IMR-90 (cell line): ENCODE results near the gene ZFR2. TPM values are rescaled to one million over a fixed set of nuclear protein-coding genes. Genes with fewer than 3 reads are reported as not detected.

Source experiments
- ATAC-seq: fragments of 200-7000 bp; cut with Tn5 transposase; 2 replicates; pipeline ENCODE4 v1.9.1; 2020; ENCODE audit warnings: low read depth, mild to moderate bottlenecking, moderate library complexity
- BruUV-seq: library from RNA; stranded (reverse); fragments of 400-500 nt; replicated peaks from 2 replicates; lab custom pipeline; 2021; lab: Mats Ljungman, UMichigan
- CTCF ChIA-PET: fragments of 300-600 bp; formaldehyde crosslinking; extraction: SDS; loops from one replicate; lab custom pipeline; 2021; ENCODE audit warnings: antibody characterized with exemption; lab: Yijun Ruan, JAX
- POLR2A ChIA-PET: fragments of 300-600 bp; sonication (Branson Sonifier 250); formaldehyde crosslinking; loops from one replicate; lab custom pipeline; 2022; ENCODE audit warnings: antibody characterized with exemption; ENCODE audit not compliant: unreplicated experiment; lab: Charles Lee
- DNase-seq: peaks from one replicate; pipeline ENCODE4 v3.0.0; 2013
- H2AFZ ChIP-seq: replicated peaks from 2 replicates; pipeline ENCODE3; 2013; ENCODE audit warnings: low read length, mild to moderate bottlenecking; ENCODE audit not compliant: poor library complexity
- H2AK5ac ChIP-seq: 2 replicates; pipeline ENCODE4 v1.6.1; 2013; ENCODE audit warnings: low read depth, low read length, inconsistent platforms
- H2AK9ac ChIP-seq: replicated peaks from 2 replicates; pipeline ENCODE3; 2013; ENCODE audit warnings: mild to moderate bottlenecking, low read depth, low read length, moderate library complexity; ENCODE audit not compliant: poor library complexity
- H2BK120ac ChIP-seq: 2 replicates; pipeline ENCODE4 v1.6.1; 2013; ENCODE audit warnings: low read depth, low read length, inconsistent platforms
- H2BK15ac ChIP-seq: 3 replicates; pipeline ENCODE4 v1.6.1; 2013; ENCODE audit warnings: low read depth, low read length, inconsistent platforms
- H2BK20ac ChIP-seq: 2 replicates; pipeline ENCODE4 v1.6.1; 2013; ENCODE audit warnings: low read depth, mild to moderate bottlenecking, inconsistent platforms, low read length, moderate library complexity
- H2BK5ac ChIP-seq: 2 replicates; pipeline ENCODE4 v1.6.1; 2013; ENCODE audit warnings: mild to moderate bottlenecking, low read depth, low read length, inconsistent platforms; ENCODE audit not compliant: poor library complexity, severe bottlenecking
- H3K14ac ChIP-seq: replicated peaks from 2 replicates; pipeline ENCODE4 v1.6.1; 2013; ENCODE audit warnings: low read depth, low read length, inconsistent platforms
- H3K18ac ChIP-seq: 2 replicates; pipeline ENCODE4 v1.6.1; 2013; ENCODE audit warnings: low read depth, low read length, control low read depth
- H3K23ac ChIP-seq: 2 replicates; pipeline ENCODE4 v1.6.1; 2013; ENCODE audit warnings: low read depth, low read length, inconsistent platforms
- H3K27ac ChIP-seq: 2 replicates; pipeline ENCODE4 v1.5.1; 2013; ENCODE audit warnings: mild to moderate bottlenecking, control low read depth, low read length; ENCODE audit not compliant: insufficient read depth
- H3K27me3 ChIP-seq: 2 replicates; pipeline ENCODE4 v1.6.1; 2013; ENCODE audit warnings: low read length; ENCODE audit not compliant: control insufficient read depth, insufficient read depth
- H3K36me3 ChIP-seq: 2 replicates; pipeline ENCODE4 v1.6.1; 2013; ENCODE audit warnings: low read length, mixed read lengths; ENCODE audit not compliant: control insufficient read depth, insufficient read depth
- H3K4ac ChIP-seq: 2 replicates; pipeline ENCODE4 v1.6.1; 2013; ENCODE audit warnings: low read depth, low read length, inconsistent platforms
- H3K4me1 ChIP-seq: 2 replicates; pipeline ENCODE4 v1.6.1; 2013; ENCODE audit warnings: low read length, mixed read lengths; ENCODE audit not compliant: control insufficient read depth, insufficient read depth
- H3K4me2 ChIP-seq: 2 replicates; pipeline ENCODE4 v1.6.1; 2013; ENCODE audit warnings: low read depth, mild to moderate bottlenecking, control low read depth, low read length, moderate library complexity
- H3K4me3 ChIP-seq: 2 replicates; pipeline ENCODE4 v1.5.1; 2013; ENCODE audit warnings: low read depth, mild to moderate bottlenecking, control low read depth, low read length, moderate library complexity; ENCODE audit not compliant: insufficient read depth
- H3K56ac ChIP-seq: 2 replicates; pipeline ENCODE4 v1.6.1; 2013; ENCODE audit warnings: low read length, inconsistent platforms; ENCODE audit not compliant: insufficient read depth; ENCODE audit errors: extremely low read depth
- H3K79me1 ChIP-seq, 2 experiments: 2 replicates each; pipeline ENCODE4 v1.6.1; 2013; ENCODE audit warnings: low read length in 2 of 2, inconsistent platforms in 1 of 2, low read depth in 1 of 2
- H3K9ac ChIP-seq: 2 replicates; pipeline ENCODE4 v1.6.1; 2013; ENCODE audit warnings: low read depth, low read length, control low read depth
- H3K9me1 ChIP-seq: 2 replicates; pipeline ENCODE4 v1.6.1; 2013; ENCODE audit warnings: low read length, inconsistent platforms; ENCODE audit not compliant: insufficient read depth
- H3K9me3 ChIP-seq: 2 replicates; pipeline ENCODE4 v1.6.1; 2013; ENCODE audit warnings: low read length; ENCODE audit not compliant: control insufficient read depth, insufficient read depth
- H4K20me1 ChIP-seq: 2 replicates; pipeline ENCODE4 v1.6.1; 2013; ENCODE audit warnings: low read length, inconsistent platforms; ENCODE audit not compliant: insufficient read depth
- H4K5ac ChIP-seq: 2 replicates; pipeline ENCODE4 v1.6.1; 2013; ENCODE audit warnings: mild to moderate bottlenecking, low read depth, low read length, control low read depth
- H4K8ac ChIP-seq, 2 experiments: 2 replicates each; pipeline ENCODE4 v1.6.1; 2013; ENCODE audit warnings: low read depth in 2 of 2, low read length in 2 of 2, control low read depth in 1 of 2, inconsistent platforms in 1 of 2
- H4K91ac ChIP-seq: 2 replicates; pipeline ENCODE4 v1.6.1; 2013; ENCODE audit warnings: low read depth, low read length, inconsistent platforms; ENCODE audit not compliant: insufficient read depth
- MXI1 ChIP-seq: IDR thresholded peaks from 2 replicates; pipeline ENCODE4 v1.6.1; 2012; ENCODE audit warnings: low read depth, mild to moderate bottlenecking, low read length, moderate library complexity, borderline replicate concordance
- WGBS, 2 experiments: methylation state at CpG; one replicate each; pipeline versions ENCODE4 v1.1.5 to v1.1.7; 2013; ENCODE audit warnings: missing lambda C conversion rate in 2 of 2; ENCODE audit not compliant: insufficient read length in 1 of 2; ENCODE audit errors: extremely low coverage in 2 of 2; 5-methylcytosine and 5-hydroxymethylcytosine counted together
- dilution Hi-C: fragments of 300-500 bp; cut with HindIII; formaldehyde crosslinking; loops from one replicate; pipeline ENCODE4 v1.14.3; 2018; ENCODE audit warnings: low sequenced_read_pairs; ENCODE audit not compliant: unreplicated experiment
- in situ Hi-C: fragments of 300-500 bp; cut with MboI; formaldehyde crosslinking; loops from 3 replicates; pipeline ENCODE4 v1.14.3; 2019; ENCODE audit warnings: low sequenced_read_pairs, inconsistent platforms, mixed read lengths
- intact Hi-C: fragments of 100-400 bp; cut with micrococcal nuclease; formaldehyde crosslinking; loops from 2 replicates; pipeline ENCODE4 v1.10.0; 2022
- polyA plus RNA-seq, 3 experiments: library from polyadenylated mRNA; depleted of rRNA; stranded (reverse); fragments of >200 nt; gene quantifications; 2 replicates each; pipeline ENCODE4 v1.2.3, GENCODE V29; 2012; ENCODE audit warnings: low replicate concordance in 1 of 3
- total RNA-seq: library from RNA; depleted of rRNA; stranded (reverse); fragments of >200 nt; gene quantifications from 2 replicates; pipeline ENCODE4 v1.2.3, GENCODE V29; 2012

Gene ZFR2
- total and polyA plus RNA-seq, 2 of the 4 experiments (the other 2 are of a cell fraction): 0.19 TPM; not detected in 1

DNA sequence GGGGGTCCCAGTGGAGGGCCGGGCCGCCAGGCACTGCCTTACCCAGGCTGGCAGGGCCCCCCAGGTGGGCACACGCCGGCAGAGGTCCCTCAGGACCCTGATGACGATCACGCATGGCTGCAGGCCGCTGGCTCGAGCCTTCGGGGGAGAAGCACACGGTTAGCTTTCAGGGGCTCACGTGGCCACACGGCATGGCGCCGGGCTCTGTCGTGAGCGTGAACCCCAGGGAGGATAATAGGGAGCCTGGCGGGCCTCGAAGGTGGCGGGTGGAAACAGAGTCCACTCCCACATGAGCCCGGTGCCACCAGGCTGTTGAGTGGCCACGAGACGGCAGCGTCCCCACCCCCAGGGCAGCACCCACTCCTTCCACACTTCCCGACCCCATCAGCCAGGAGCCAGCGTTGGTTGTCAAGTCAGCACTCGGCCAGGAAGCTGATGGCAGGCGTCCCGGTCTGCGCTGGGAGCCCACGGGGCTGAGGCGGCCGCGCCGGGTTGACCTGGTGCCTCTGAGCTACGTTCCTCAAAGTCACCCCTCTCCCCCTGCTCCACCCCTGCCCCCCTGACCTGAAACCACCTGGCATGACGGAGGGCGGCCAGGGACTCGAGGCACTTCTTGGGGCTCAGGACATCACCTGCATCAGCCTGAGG, 58.0 kb downstream of the ZFR2 start:
- peaks cover 5% of the 10 kb centered on the region for H3K9me1 ChIP-seq
- H4K5ac ChIP-seq: no peak overlapping the region
- H3K14ac ChIP-seq: no peak overlapping the region
- H2BK15ac ChIP-seq: no peak overlapping the region
- H4K8ac ChIP-seq: no peak overlapping the region
- no peak overlapping the region for H2BK20ac ChIP-seq
- intact Hi-C loops (no loop called here), in situ Hi-C loops (no loop called here), dilution Hi-C loops (no loop called here)
- H3K4me3 ChIP-seq: no peak overlapping the region
- no peak for ATAC-seq
- H3K56ac ChIP-seq: no peak overlapping the region
- BruUV-seq: no TSS peak
- H4K91ac ChIP-seq: no peak overlapping the region
- H3K18ac ChIP-seq: no peak overlapping the region
- peaks cover 8% of the 10 kb centered on the region for H3K27me3 ChIP-seq
- H2BK120ac ChIP-seq: no peak overlapping the region
- CTCF ChIA-PET: no interaction called here
- no peaks in the 10 kb centered on the region for H3K79me1 ChIP-seq
- TF ChIP-seq MXI1: no peak
- no peaks in the 10 kb centered on the region for H3K9me3 ChIP-seq
- no peaks in the 10 kb centered on the region for H3K4me1 ChIP-seq
- H2AK5ac ChIP-seq: no peak overlapping the region
- no peak overlapping the region for H2BK5ac ChIP-seq
- no peak for DNase-seq
- no peaks in the 10 kb centered on the region for H4K20me1 ChIP-seq
- WGBS, 2 experiments: 73% methylated on average over 13 of the region's 38 CpGs; no CpG with 5 or more reads in 1 of the 2 experiments
- H3K4ac ChIP-seq: no peak overlapping the region
- POLR2A ChIA-PET: no interaction called here
- no peak overlapping the region for H3K27ac ChIP-seq
- no peak overlapping the region for H3K23ac ChIP-seq
- H2AFZ ChIP-seq: no peak overlapping the region
- H3K4me2 ChIP-seq: no peak overlapping the region
- H2AK9ac ChIP-seq: no peak overlapping the region
- no peak overlapping the region for H3K9ac ChIP-seq
- no peaks in the 10 kb centered on the region for H3K36me3 ChIP-seq
